IMR-90 (cell line): ENCODE results near the gene CHD9. TPM values are rescaled to one million over a fixed set of nuclear protein-coding genes. Genes with fewer than 3 reads are reported as not detected.

Experiments used
- ATAC-seq: fragments of 200-7000 bp; cut with Tn5 transposase; 2 replicates; pipeline ENCODE4 v1.9.1; 2020; ENCODE audit warnings: low read depth, mild to moderate bottlenecking, moderate library complexity
- BruUV-seq: library from RNA; stranded (reverse); fragments of 400-500 nt; replicated peaks from 2 replicates; lab custom pipeline; 2021; lab: Mats Ljungman, UMichigan
- CTCF ChIA-PET: fragments of 300-600 bp; formaldehyde crosslinking; extraction: SDS; loops from one replicate; lab custom pipeline; 2021; ENCODE audit warnings: antibody characterized with exemption; lab: Yijun Ruan, JAX
- POLR2A ChIA-PET: fragments of 300-600 bp; sonication (Branson Sonifier 250); formaldehyde crosslinking; loops from one replicate; lab custom pipeline; 2022; ENCODE audit warnings: antibody characterized with exemption; ENCODE audit not compliant: unreplicated experiment; lab: Charles Lee
- DNase-seq: peaks from one replicate; pipeline ENCODE4 v3.0.0; 2013
- H2AFZ ChIP-seq: replicated peaks from 2 replicates; pipeline ENCODE3; 2013; ENCODE audit warnings: low read length, mild to moderate bottlenecking; ENCODE audit not compliant: poor library complexity
- H2AK5ac ChIP-seq: 2 replicates; pipeline ENCODE4 v1.6.1; 2013; ENCODE audit warnings: low read depth, low read length, inconsistent platforms
- H2AK9ac ChIP-seq: replicated peaks from 2 replicates; pipeline ENCODE3; 2013; ENCODE audit warnings: mild to moderate bottlenecking, low read depth, low read length, moderate library complexity; ENCODE audit not compliant: poor library complexity
- H2BK120ac ChIP-seq: 2 replicates; pipeline ENCODE4 v1.6.1; 2013; ENCODE audit warnings: low read depth, low read length, inconsistent platforms
- H2BK15ac ChIP-seq: 3 replicates; pipeline ENCODE4 v1.6.1; 2013; ENCODE audit warnings: low read depth, low read length, inconsistent platforms
- H2BK20ac ChIP-seq: 2 replicates; pipeline ENCODE4 v1.6.1; 2013; ENCODE audit warnings: low read depth, mild to moderate bottlenecking, inconsistent platforms, low read length, moderate library complexity
- H2BK5ac ChIP-seq: 2 replicates; pipeline ENCODE4 v1.6.1; 2013; ENCODE audit warnings: mild to moderate bottlenecking, low read depth, low read length, inconsistent platforms; ENCODE audit not compliant: poor library complexity, severe bottlenecking
- H3K14ac ChIP-seq: replicated peaks from 2 replicates; pipeline ENCODE4 v1.6.1; 2013; ENCODE audit warnings: low read depth, low read length, inconsistent platforms
- H3K18ac ChIP-seq: 2 replicates; pipeline ENCODE4 v1.6.1; 2013; ENCODE audit warnings: low read depth, low read length, control low read depth
- H3K23ac ChIP-seq: 2 replicates; pipeline ENCODE4 v1.6.1; 2013; ENCODE audit warnings: low read depth, low read length, inconsistent platforms
- H3K27ac ChIP-seq: 2 replicates; pipeline ENCODE4 v1.5.1; 2013; ENCODE audit warnings: mild to moderate bottlenecking, control low read depth, low read length; ENCODE audit not compliant: insufficient read depth
- H3K27me3 ChIP-seq: 2 replicates; pipeline ENCODE4 v1.6.1; 2013; ENCODE audit warnings: low read length; ENCODE audit not compliant: control insufficient read depth, insufficient read depth
- H3K36me3 ChIP-seq: 2 replicates; pipeline ENCODE4 v1.6.1; 2013; ENCODE audit warnings: low read length, mixed read lengths; ENCODE audit not compliant: control insufficient read depth, insufficient read depth
- H3K4ac ChIP-seq: 2 replicates; pipeline ENCODE4 v1.6.1; 2013; ENCODE audit warnings: low read depth, low read length, inconsistent platforms
- H3K4me1 ChIP-seq: 2 replicates; pipeline ENCODE4 v1.6.1; 2013; ENCODE audit warnings: low read length, mixed read lengths; ENCODE audit not compliant: control insufficient read depth, insufficient read depth
- H3K4me2 ChIP-seq: 2 replicates; pipeline ENCODE4 v1.6.1; 2013; ENCODE audit warnings: low read depth, mild to moderate bottlenecking, control low read depth, low read length, moderate library complexity
- H3K4me3 ChIP-seq: 2 replicates; pipeline ENCODE4 v1.5.1; 2013; ENCODE audit warnings: low read depth, mild to moderate bottlenecking, control low read depth, low read length, moderate library complexity; ENCODE audit not compliant: insufficient read depth
- H3K56ac ChIP-seq: 2 replicates; pipeline ENCODE4 v1.6.1; 2013; ENCODE audit warnings: low read length, inconsistent platforms; ENCODE audit not compliant: insufficient read depth; ENCODE audit errors: extremely low read depth
- H3K79me1 ChIP-seq, 2 experiments: 2 replicates each; pipeline ENCODE4 v1.6.1; 2013; ENCODE audit warnings: low read length in 2 of 2, inconsistent platforms in 1 of 2, low read depth in 1 of 2
- H3K9ac ChIP-seq: 2 replicates; pipeline ENCODE4 v1.6.1; 2013; ENCODE audit warnings: low read depth, low read length, control low read depth
- H3K9me1 ChIP-seq: 2 replicates; pipeline ENCODE4 v1.6.1; 2013; ENCODE audit warnings: low read length, inconsistent platforms; ENCODE audit not compliant: insufficient read depth
- H3K9me3 ChIP-seq: 2 replicates; pipeline ENCODE4 v1.6.1; 2013; ENCODE audit warnings: low read length; ENCODE audit not compliant: control insufficient read depth, insufficient read depth
- H4K20me1 ChIP-seq: 2 replicates; pipeline ENCODE4 v1.6.1; 2013; ENCODE audit warnings: low read length, inconsistent platforms; ENCODE audit not compliant: insufficient read depth
- H4K5ac ChIP-seq: 2 replicates; pipeline ENCODE4 v1.6.1; 2013; ENCODE audit warnings: mild to moderate bottlenecking, low read depth, low read length, control low read depth
- H4K8ac ChIP-seq, 2 experiments: 2 replicates each; pipeline ENCODE4 v1.6.1; 2013; ENCODE audit warnings: low read depth in 2 of 2, low read length in 2 of 2, control low read depth in 1 of 2, inconsistent platforms in 1 of 2
- H4K91ac ChIP-seq: 2 replicates; pipeline ENCODE4 v1.6.1; 2013; ENCODE audit warnings: low read depth, low read length, inconsistent platforms; ENCODE audit not compliant: insufficient read depth
- BHLHE40 ChIP-seq: fragments of 150-350 bp; IDR thresholded peaks from 2 replicates; pipeline ENCODE4 v1.6.1; 2016; ENCODE audit warnings: mild to moderate bottlenecking, low read depth, low read length
- ELK1 ChIP-seq: fragments of 150-350 bp; IDR thresholded peaks from 2 replicates; pipeline ENCODE4 v1.6.1; 2016; ENCODE audit warnings: low read depth, mild to moderate bottlenecking, low read length, moderate library complexity, borderline replicate concordance
- WGBS, 2 experiments: methylation state at CpG; one replicate each; pipeline versions ENCODE4 v1.1.5 to v1.1.7; 2013; ENCODE audit warnings: missing lambda C conversion rate in 2 of 2; ENCODE audit not compliant: insufficient read length in 1 of 2; ENCODE audit errors: extremely low coverage in 2 of 2; 5-methylcytosine and 5-hydroxymethylcytosine counted together
- dilution Hi-C: fragments of 300-500 bp; cut with HindIII; formaldehyde crosslinking; loops from one replicate; pipeline ENCODE4 v1.14.3; 2018; ENCODE audit warnings: low sequenced_read_pairs; ENCODE audit not compliant: unreplicated experiment
- in situ Hi-C: fragments of 300-500 bp; cut with MboI; formaldehyde crosslinking; loops from 3 replicates; pipeline ENCODE4 v1.14.3; 2019; ENCODE audit warnings: low sequenced_read_pairs, inconsistent platforms, mixed read lengths
- intact Hi-C: fragments of 100-400 bp; cut with micrococcal nuclease; formaldehyde crosslinking; loops from 2 replicates; pipeline ENCODE4 v1.10.0; 2022
- polyA plus RNA-seq, 3 experiments: library from polyadenylated mRNA; depleted of rRNA; stranded (reverse); fragments of >200 nt; gene quantifications; 2 replicates each; pipeline ENCODE4 v1.2.3, GENCODE V29; 2012; ENCODE audit warnings: low replicate concordance in 1 of 3
- total RNA-seq: library from RNA; depleted of rRNA; stranded (reverse); fragments of >200 nt; gene quantifications from 2 replicates; pipeline ENCODE4 v1.2.3, GENCODE V29; 2012

The CHD9 gene
- total and polyA plus RNA-seq, 2 of the 4 experiments (the other 2 are of a cell fraction) = 9.1 to 48.8 TPM

GRCh38 chr16:53219371-53219770, 164.6 kb downstream of the CHD9 start:
- DNase-seq (peak; percentile 13), ATAC-seq (no peak)
- no peaks in the 10 kb centered on the region for H3K27me3 ChIP-seq
- peak overlapping the region; percentile 62; the same call in 1 of the 2 replicates for H2BK120ac ChIP-seq
- no peak overlapping the region for H2BK20ac ChIP-seq
- CTCF ChIA-PET = interaction anchor here (1.4 kb wide), 1 partner anchor 164 kb away, joined by 5 read pairs; the partner anchor contains the start of gene CHD9
- no peaks in the 10 kb centered on the region; the same call in 1 of the 2 replicates for H3K9me1 ChIP-seq
- H3K4me2 ChIP-seq = peak overlapping the region; percentile 51; the same call in 1 of the 2 replicates
- H3K56ac ChIP-seq = peak overlapping the region; percentile 39; the same call in 1 of the 2 replicates
- peak overlapping the region; percentile 56; the same call in 1 of the 2 replicates for H3K23ac ChIP-seq
- no peak overlapping the region for H2AK5ac ChIP-seq
- TF ChIP-seq BHLHE40 (no peak), ELK1 (no peak)
- H3K4me1 ChIP-seq = peaks cover 3% of the 10 kb centered on the region
- no peaks in the 10 kb centered on the region for H3K9me3 ChIP-seq
- peaks cover 17 to 38% of the 10 kb centered on the region in 2 experiments for H3K79me1 ChIP-seq
- H3K27ac ChIP-seq = no peak overlapping the region
- no peak overlapping the region for H2AFZ ChIP-seq
- H3K14ac ChIP-seq = peak overlapping the region; percentile 74
- POLR2A ChIA-PET = interaction anchor here (0.6 kb wide), 1 partner anchor 139 kb away, joined by 3 read pairs; no protein-coding TSS in a partner anchor
- peak overlapping the region; percentile 92 for H2BK5ac ChIP-seq
- BruUV-seq = no TSS peak
- H2BK15ac ChIP-seq = no peak overlapping the region
- no peak overlapping the region for H3K9ac ChIP-seq
- in situ Hi-C loops (loop anchor here (10.0 kb wide), 1 partner anchor 165 kb away; the partner anchor contains the start of genes CHD9 and CHD9NB), intact Hi-C loops (no loop called here), dilution Hi-C loops (no loop called here)
- peak overlapping the region in 1 of 2 experiments; percentile 20; a peak in 1 of 4 replicates for H4K8ac ChIP-seq
- H4K20me1 ChIP-seq = peaks cover 11% of the 10 kb centered on the region; the same call in 1 of the 2 replicates
- no peak overlapping the region; the same call in 1 of the 2 replicates for H3K18ac ChIP-seq
- 60% methylated on average over 1 of the region's 4 CpGs; no CpG with 5 or more reads in 1 of the 2 experiments for WGBS, 2 experiments
- H2AK9ac ChIP-seq = no peak overlapping the region
- H3K36me3 ChIP-seq = peaks cover 9% of the 10 kb centered on the region; the same call in 1 of the 2 replicates
- H4K91ac ChIP-seq = no peak overlapping the region
- no peak overlapping the region for H4K5ac ChIP-seq
- H3K4me3 ChIP-seq = no peak overlapping the region
- H3K4ac ChIP-seq = peak overlapping the region; percentile 15; the same call in 1 of the 2 replicates
